ENCODE data around the gene NPTX2.

Gene NPTX2

GRCh38 chr7:98654524-98655272 is 37.6 kb downstream of the NPTX2 start:
- no peak for DNase-seq (ENCODE audit: low read depth in 2 of 2)

GRCh38 chr7:98655611-98656010 is 38.5 kb downstream of the NPTX2 start:
- DNase-seq (ENCODE audit: low read depth in 2 of 2) = no peak

- no peak for DNase-seq (ENCODE audit: low read depth in 2 of 2)
Measured at GRCh38 chr7:98656899-98657298, 39.8 kb downstream of the NPTX2 start.

- DNase-seq (ENCODE audit: low read depth in 2 of 2) = no peak
Measured at GRCh38 chr7:98657736-98658135, 40.7 kb downstream of the NPTX2 start.

GRCh38 chr7:98659756-98660155 is 42.7 kb downstream of the NPTX2 start:
- no peak for DNase-seq (ENCODE audit: low read depth in 2 of 2)

GRCh38 chr7:98661607-98662006 is 44.5 kb downstream of the NPTX2 start:
- DNase-seq (ENCODE audit: low read depth in 2 of 2) = no peak

GRCh38 chr7:98662289-98662688 is 45.2 kb downstream of the NPTX2 start:
- DNase-seq (ENCODE audit: low read depth in 2 of 2) = no peak

- DNase-seq (ENCODE audit: low read depth in 2 of 2) = no peak
Measured at GRCh38 chr7:98664882-98665281, 47.8 kb downstream of the NPTX2 start.

GRCh38 chr7:98668255-98668654 is 51.2 kb downstream of the NPTX2 start:
- no peak for DNase-seq (ENCODE audit: low read depth in 2 of 2)

GRCh38 chr7:98669329-98670000 is 52.4 kb downstream of the NPTX2 start:
- no peak for DNase-seq (ENCODE audit: low read depth in 2 of 2)

- no peak for DNase-seq (ENCODE audit: low read depth in 2 of 2)
Measured at GRCh38 chr7:98670186-98670585, 53.1 kb downstream of the NPTX2 start.

GRCh38 chr7:98671733-98672331 is 54.7 kb downstream of the NPTX2 start:
- no peak for DNase-seq (ENCODE audit: low read depth in 2 of 2)

- DNase-seq (ENCODE audit: low read depth in 2 of 2) = no peak
Measured at GRCh38 chr7:98674461-98674860, 57.4 kb downstream of the NPTX2 start.

- DNase-seq (ENCODE audit: low read depth in 2 of 2) = no peak
Measured at GRCh38 chr7:98674881-98675280, 57.8 kb downstream of the NPTX2 start.

GRCh38 chr7:98678215-98678614 is 61.1 kb downstream of the NPTX2 start:
- no peak for DNase-seq (ENCODE audit: low read depth in 2 of 2)
